Breast epithelium (tissue), 4 donors: ENCODE results near the gene RAX2. TPM values are rescaled to one million over a fixed set of nuclear protein-coding genes. Genes with fewer than 3 reads are reported as not detected.
A peak's percentile ranks its signal among the peaks of the same experiment; 100 is the strongest.
"Not testable (repeated sequence)": the region's sequence is repeated elsewhere in the genome, so short reads cannot be mapped to it uniquely, and the experiment has no call there.

Source experiments
- DNase-seq, 2 donors: peaks; one replicate each; pipeline ENCODE4 v3.0.0-alpha.2; 2019; ENCODE audit warnings: low spot score in 2 of 2
- H3K27ac ChIP-seq, 2 donors: fragments of 200-600 bp; sonication (generic) in 1 of 2; one replicate each; pipeline ENCODE4 v1.5.1; 2016 to 2019; ENCODE audit warnings: mild to moderate bottlenecking in 1 of 2
- H3K27me3 ChIP-seq, 2 donors: fragments of 200-600 bp; sonication (generic) in 1 of 2; one replicate each; pipeline versions ENCODE4 v1.5.1 to v1.6.0; 2017 to 2019; ENCODE audit warnings: control low read depth in 1 of 2, mild to moderate bottlenecking in 1 of 2
- H3K36me3 ChIP-seq: fragments of 200-600 bp; one replicate; pipeline ENCODE4 v1.5.1; 2019
- H3K4me1 ChIP-seq, 2 donors: fragments of 200-600 bp; sonication (generic); one replicate each; pipeline ENCODE4 v1.5.1; 2016 to 2019; ENCODE audit warnings: control low read depth in 1 of 2
- H3K4me3 ChIP-seq, 3 donors: fragments of 200-600 bp; sonication (generic); 1 replicate in 2 of 3; 2 replicates in 1 of 3; pipeline ENCODE4 v1.5.1; 2016 to 2019; ENCODE audit warnings: mild to moderate bottlenecking in 3 of 3, moderate library complexity in 2 of 3
- H3K9me3 ChIP-seq, 2 donors: fragments of 200-600 bp; sonication (generic) in 1 of 2; one replicate each; pipeline ENCODE4 v1.5.1; 2016 to 2019; ENCODE audit warnings: control low read depth in 1 of 2
- CTCF ChIP-seq, 3 donors: fragments of 450-650 bp; IDR thresholded peaks; one replicate each; pipeline ENCODE4 v1.5.1; 2016 to 2017; ENCODE audit warnings: antibody characterized with exemption in 3 of 3, mild to moderate bottlenecking in 3 of 3, moderate library complexity in 3 of 3
- POLR2A ChIP-seq: fragments of 450-650 bp; IDR thresholded peaks from one replicate; pipeline ENCODE4 v1.6.1; 2016; ENCODE audit warnings: antibody characterized with exemption, mild to moderate bottlenecking, moderate library complexity
- POLR2AphosphoS5 ChIP-seq, 3 donors: sonication (generic); formaldehyde crosslinking; IDR thresholded peaks; one replicate each; pipeline ENCODE4 v1.6.1; 2017; ENCODE audit warnings: antibody characterized with exemption in 3 of 3
- intact Hi-C: fragments of 100-400 bp; cut with DNase I; formaldehyde crosslinking; loops from one replicate; pipeline ENCODE4 v1.15.1; 2023; ENCODE audit warnings: low total_unique reads
- total RNA-seq, 3 donors: library from RNA; depleted of rRNA; stranded (reverse); fragments of >200 nt; gene quantifications; one replicate each; pipeline ENCODE4 v1.1.0, GENCODE V29; 2016

The RAX2 gene
- total RNA-seq, 3 donors from 2014 or later = 0.66 TPM; not detected in 2

- H3K4me3 ChIP-seq = peak overlapping the region; percentile 86 to 91 (median 88)
- H3K9me3 ChIP-seq = no peaks in the 10 kb centered on the region
- H3K27ac ChIP-seq = peak overlapping the region; percentile 86 to 98
- no peak for TF ChIP-seq POLR2AphosphoS5 (IDR thresholded peaks at IDR 0.05)
- TF ChIP-seq POLR2A = no peak
- TF ChIP-seq CTCF (IDR thresholded peaks at IDR 0.05) = no peak
- DNase-seq = no peak
- H3K27me3 ChIP-seq = no peaks in the 10 kb centered on the region
- H3K36me3 ChIP-seq = no peaks in the 10 kb centered on the region
- intact Hi-C loops = no loop called here
- no peaks in the 10 kb centered on the region for H3K4me1 ChIP-seq
Measured at GRCh38 chr19:3760871-3761361, 11.1 kb downstream of the RAX2 start.

DNA sequence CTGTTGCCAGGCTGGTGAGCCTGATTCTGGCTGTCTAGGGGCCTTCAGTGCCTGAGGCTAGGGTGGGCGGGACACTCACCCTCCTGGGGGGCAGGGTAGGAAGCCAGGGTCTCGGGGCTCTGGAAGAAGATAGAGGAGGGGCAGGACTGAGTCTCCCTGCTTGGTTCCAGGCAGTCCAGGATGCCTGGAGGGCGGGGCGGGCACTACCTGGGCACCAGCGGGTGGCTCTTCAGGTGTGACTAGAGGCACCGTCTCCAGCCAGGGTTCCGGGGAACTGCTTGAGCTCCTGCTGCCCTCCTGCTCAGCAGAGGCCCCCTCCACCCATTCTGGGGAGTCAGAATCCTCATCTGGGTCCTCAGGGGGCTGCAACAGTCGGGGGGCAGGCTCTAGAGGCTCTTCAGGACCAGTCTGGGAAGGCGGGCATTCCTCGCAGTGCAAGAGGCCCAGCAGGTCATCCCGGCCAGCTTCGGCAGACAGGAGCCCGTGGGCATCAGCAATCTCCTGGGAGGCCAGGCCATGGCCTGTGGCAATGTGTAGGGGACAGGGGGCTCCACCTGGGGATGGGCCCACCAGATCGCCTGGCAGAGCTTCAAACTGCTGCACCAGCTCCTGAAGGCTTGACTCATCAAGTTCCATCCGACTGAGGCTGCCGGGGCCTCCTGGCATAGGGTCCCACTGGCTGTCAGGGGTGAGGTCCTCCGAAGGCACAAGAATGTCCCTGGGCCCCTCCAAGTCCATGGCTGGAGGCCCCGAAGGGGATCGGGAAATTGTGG lies 12.4 kb downstream of the RAX2 start:
- intact Hi-C loops = no loop called here
- Histone ChIP-seq H3K27ac (no peak overlapping the region), H3K9me3 (no peaks in the 10 kb centered on the region), H3K27me3 (no peaks in the 10 kb centered on the region), H3K36me3 (no peaks in the 10 kb centered on the region), H3K4me3 (peak overlapping the region in 1 of 3 donors; percentile 27), H3K4me1 (no peaks in the 10 kb centered on the region)
- TF ChIP-seq POLR2A (no peak), CTCF (IDR thresholded peaks at IDR 0.05) (no peak), POLR2AphosphoS5 (IDR thresholded peaks at IDR 0.05) (no peak)
- no peak for DNase-seq

- DNase-seq, intact Hi-C loops, H3K27me3 ChIP-seq, H3K9me3 ChIP-seq, H3K4me1 ChIP-seq, H3K27ac ChIP-seq, H3K36me3 ChIP-seq, H3K4me3 ChIP-seq: not testable (repeated sequence)
Measured at GRCh38 chr19:3758297-3758696, 13.7 kb downstream of the RAX2 start.

DNA sequence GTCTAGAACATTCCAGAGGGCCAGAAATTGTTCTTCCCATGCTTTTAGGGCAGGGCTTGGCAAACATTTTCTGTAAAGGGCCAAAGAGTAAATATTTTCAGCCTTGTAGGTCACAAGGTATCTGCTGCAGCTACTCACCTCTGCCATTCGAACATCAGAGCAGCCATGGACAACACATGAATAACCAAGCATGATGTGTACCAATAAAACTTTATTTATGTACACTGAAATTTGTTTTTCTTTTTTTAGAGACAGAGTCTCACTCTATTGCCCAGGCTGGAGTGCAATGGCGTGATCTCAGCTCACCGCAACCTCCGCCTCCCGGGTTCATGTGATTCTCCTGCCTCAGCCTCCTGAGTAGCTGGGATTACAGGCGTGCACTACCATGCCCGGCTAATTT lies 14.3 kb downstream of the RAX2 start:
- H3K27ac ChIP-seq, H3K36me3 ChIP-seq, H3K27me3 ChIP-seq, H3K9me3 ChIP-seq, H3K4me1 ChIP-seq, intact Hi-C loops, H3K4me3 ChIP-seq, DNase-seq: not testable (repeated sequence)

GRCh38 chr19:3753631-3754410 lies 18.2 kb downstream of the RAX2 start:
- Histone ChIP-seq H3K27ac (no peak overlapping the region), H3K27me3 (no peaks in the 10 kb centered on the region), H3K4me3 (no peak overlapping the region), H3K9me3 (no peaks in the 10 kb centered on the region), H3K4me1 (no peaks in the 10 kb centered on the region), H3K36me3 (no peaks in the 10 kb centered on the region)
- intact Hi-C loops = no loop called here
- no peak for DNase-seq
- TF ChIP-seq POLR2A (no peak), POLR2AphosphoS5 (IDR thresholded peaks at IDR 0.05) (no peak), CTCF (IDR thresholded peaks at IDR 0.05) (no peak)

- no peaks in the 10 kb centered on the region for H3K27me3 ChIP-seq
- intact Hi-C loops = no loop called here
- no peak overlapping the region for H3K27ac ChIP-seq
- no peak overlapping the region for H3K4me3 ChIP-seq
- no peaks in the 10 kb centered on the region for H3K9me3 ChIP-seq
- TF ChIP-seq POLR2A = no peak
- TF ChIP-seq POLR2AphosphoS5 (IDR thresholded peaks at IDR 0.05) = no peak
- TF ChIP-seq CTCF (IDR thresholded peaks at IDR 0.05) = no peak
- no peak for DNase-seq
- no peaks in the 10 kb centered on the region for H3K36me3 ChIP-seq
- no peaks in the 10 kb centered on the region for H3K4me1 ChIP-seq
Measured at GRCh38 chr19:3752492-3752891, 19.5 kb downstream of the RAX2 start.
